ENCODE data around the gene RDX. TPM values are rescaled to one million over a fixed set of nuclear protein-coding genes. Genes with fewer than 3 reads are reported as not detected.

RDX gene
- total and polyA plus RNA-seq, 2 experiments from 2014 or later: 45.2 to 226 TPM

- TF ChIP-seq POLR2AphosphoS5 (IDR thresholded peaks at IDR 0.05; ENCODE audit: low read depth): no peak
- no peak for TF ChIP-seq ZNF114 (CRISPR knock-in tag; IDR thresholded peaks at IDR 0.05)
- peaks cover 25% of the 10 kb centered on the region for H3K4me1 ChIP-seq (ENCODE audit: insufficient read depth)
- peaks cover 99% of the 10 kb centered on the region for H3K79me2 ChIP-seq (replicated peaks; ENCODE audit: insufficient read depth)
- Mint-ChIP-seq H3K27ac (no peak overlapping the region), H3K4me1 (peaks cover 33% of the 10 kb centered on the region), H3K9me3 (no peaks in the 10 kb centered on the region; the same call in 2 of the 3 replicates), H3K36me3 (ENCODE audit: low read depth) (peaks cover 3% of the 10 kb centered on the region; the same call in 1 of the 3 replicates), H3K27me3 (ENCODE audit: insufficient read depth, low read depth, poor library complexity) (peaks cover 6% of the 10 kb centered on the region), H3K4me3 (no peak overlapping the region)
- no peaks in the 10 kb centered on the region for H3F3A ChIP-seq (replicated peaks; ENCODE audit: low read depth)
- no peaks in the 10 kb centered on the region for H3K36me3 ChIP-seq (ENCODE audit: insufficient read depth)
- ATAC-seq: no peak
- DNase-seq (ENCODE audit: low spot score): no peak
- no peak overlapping the region for H2AFZ ChIP-seq
- H3K27ac ChIP-seq (ENCODE audit: low read depth): no peak overlapping the region
- no peak overlapping the region for H3K4me2 ChIP-seq
- H3K4me3 ChIP-seq: no peak overlapping the region
- no peaks in the 10 kb centered on the region for H3K9me2 ChIP-seq (ENCODE audit: insufficient read depth)
- H3K27me3 ChIP-seq (ENCODE audit: insufficient read depth): no peaks in the 10 kb centered on the region
- peaks cover 23% of the 10 kb centered on the region; the same call in 1 of the 2 replicates for H4K20me1 ChIP-seq (replicated peaks; ENCODE audit: insufficient read depth)
Observed at GRCh38 chr11:110290591-110291334, 5.7 kb downstream of the RDX start.

DNA sequence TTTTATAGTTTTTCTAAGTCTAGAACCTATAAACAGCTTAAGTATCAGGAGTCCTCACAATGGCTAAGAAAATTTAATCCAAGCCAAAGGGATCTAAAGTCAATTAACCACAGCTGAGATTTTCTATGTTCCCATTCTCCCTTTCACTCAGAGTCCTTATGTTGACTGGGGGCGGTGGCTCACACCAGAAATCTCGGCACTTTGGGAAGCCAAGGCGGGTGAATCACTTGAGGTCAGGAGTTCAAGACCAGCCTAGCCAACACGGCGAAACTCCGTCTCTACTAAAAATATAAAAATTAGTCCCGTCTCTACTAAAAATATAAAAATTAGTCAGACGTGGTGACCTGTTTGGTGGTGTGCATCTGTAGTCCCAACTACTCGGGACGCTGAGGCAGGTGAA lies 6.9 kb downstream of the RDX start:
- ATAC-seq (no peak), DNase-seq (ENCODE audit: low spot score) (no peak)
- Mint-ChIP-seq H3K4me3 (no peak overlapping the region), H3K4me1 (peaks cover 28% of the 10 kb centered on the region), H3K9me3 (no peaks in the 10 kb centered on the region; the same call in 2 of the 3 replicates), H3K27me3 (ENCODE audit: insufficient read depth, low read depth, poor library complexity) (peaks cover 7% of the 10 kb centered on the region), H3K36me3 (ENCODE audit: low read depth) (peaks cover 3% of the 10 kb centered on the region; the same call in 1 of the 3 replicates), H3K27ac (no peak overlapping the region)
- no peak overlapping the region for H3K27ac ChIP-seq (ENCODE audit: low read depth)
- no peaks in the 10 kb centered on the region for H3K27me3 ChIP-seq (ENCODE audit: insufficient read depth)
- H3K36me3 ChIP-seq (ENCODE audit: insufficient read depth): no peaks in the 10 kb centered on the region
- H2AFZ ChIP-seq: no peak overlapping the region
- no peak overlapping the region for H3K4me3 ChIP-seq
- H3F3A ChIP-seq (replicated peaks; ENCODE audit: low read depth): no peaks in the 10 kb centered on the region
- no peaks in the 10 kb centered on the region for H3K9me2 ChIP-seq (ENCODE audit: insufficient read depth)
- no peak overlapping the region for H3K4me2 ChIP-seq
- H3K79me2 ChIP-seq (replicated peaks; ENCODE audit: insufficient read depth): peaks cover 100% of the 10 kb centered on the region
- H4K20me1 ChIP-seq (replicated peaks; ENCODE audit: insufficient read depth): peaks cover 19% of the 10 kb centered on the region; the same call in 1 of the 2 replicates
- H3K4me1 ChIP-seq (ENCODE audit: insufficient read depth): peaks cover 14% of the 10 kb centered on the region
- no peak for TF ChIP-seq STAT1 (IDR thresholded peaks at IDR 0.05; ENCODE audit: unreplicated experiment)
- no peak for TF ChIP-seq JUNB (IDR thresholded peaks at IDR 0.05; ENCODE audit: unreplicated experiment)
- TF ChIP-seq EZH2phosphoT487 (IDR thresholded peaks at IDR 0.05; ENCODE audit: unreplicated experiment): no peak
- TF ChIP-seq EZH2 (IDR thresholded peaks at IDR 0.05; ENCODE audit: low read depth, unreplicated experiment): no peak
- no peak for TF ChIP-seq NANOG (IDR thresholded peaks at IDR 0.05; ENCODE audit: borderline replicate concordance)
- TF ChIP-seq ETS1 (IDR thresholded peaks at IDR 0.05): no peak
- TF ChIP-seq POLR2AphosphoS5 (IDR thresholded peaks at IDR 0.05; ENCODE audit: low read depth): no peak
- TF ChIP-seq REST (IDR thresholded peaks at IDR 0.05; ENCODE audit: unreplicated experiment): no peak
- TF ChIP-seq ZNF114 (CRISPR knock-in tag; IDR thresholded peaks at IDR 0.05): no peak
- TF ChIP-seq ZNF331 (CRISPR knock-in tag; IDR thresholded peaks at IDR 0.05; ENCODE audit: low read depth): no peak
- TF ChIP-seq, protein P1, sequence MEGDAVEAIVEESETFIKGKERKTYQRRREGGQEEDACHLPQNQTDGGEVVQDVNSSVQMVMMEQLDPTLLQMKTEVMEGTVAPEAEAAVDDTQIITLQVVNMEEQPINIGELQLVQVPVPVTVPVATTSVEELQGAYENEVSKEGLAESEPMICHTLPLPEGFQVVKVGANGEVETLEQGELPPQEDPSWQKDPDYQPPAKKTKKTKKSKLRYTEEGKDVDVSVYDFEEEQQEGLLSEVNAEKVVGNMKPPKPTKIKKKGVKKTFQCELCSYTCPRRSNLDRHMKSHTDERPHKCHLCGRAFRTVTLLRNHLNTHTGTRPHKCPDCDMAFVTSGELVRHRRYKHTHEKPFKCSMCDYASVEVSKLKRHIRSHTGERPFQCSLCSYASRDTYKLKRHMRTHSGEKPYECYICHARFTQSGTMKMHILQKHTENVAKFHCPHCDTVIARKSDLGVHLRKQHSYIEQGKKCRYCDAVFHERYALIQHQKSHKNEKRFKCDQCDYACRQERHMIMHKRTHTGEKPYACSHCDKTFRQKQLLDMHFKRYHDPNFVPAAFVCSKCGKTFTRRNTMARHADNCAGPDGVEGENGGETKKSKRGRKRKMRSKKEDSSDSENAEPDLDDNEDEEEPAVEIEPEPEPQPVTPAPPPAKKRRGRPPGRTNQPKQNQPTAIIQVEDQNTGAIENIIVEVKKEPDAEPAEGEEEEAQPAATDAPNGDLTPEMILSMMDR (conservative IDR thresholded peaks at IDR 0.05; ENCODE audit: low read depth in 2 of 2): no peak

All from GM23338 (cell line).